Embryonic facial prominence (tissue), 1 donor: Measurements from ENCODE around the gene GOLGA6L10.
"Not testable (repeated sequence)": the region's sequence is repeated elsewhere in the genome, so short reads cannot be mapped to it uniquely, and the experiment has no call there.

Experiments used
- DNase-seq: peaks from one replicate; pipeline ENCODE4 v3.0.0-alpha.2; 2016; ENCODE audit errors: extremely low spot score

The GOLGA6L10 gene

GRCh38 chr15:82318281-82318680, 31.0 kb downstream of the GOLGA6L10 start:
- DNase-seq = not testable (repeated sequence)

- not testable (repeated sequence) for DNase-seq
Measured at GRCh38 chr15:82317516-82317915, 31.8 kb downstream of the GOLGA6L10 start.

DNA sequence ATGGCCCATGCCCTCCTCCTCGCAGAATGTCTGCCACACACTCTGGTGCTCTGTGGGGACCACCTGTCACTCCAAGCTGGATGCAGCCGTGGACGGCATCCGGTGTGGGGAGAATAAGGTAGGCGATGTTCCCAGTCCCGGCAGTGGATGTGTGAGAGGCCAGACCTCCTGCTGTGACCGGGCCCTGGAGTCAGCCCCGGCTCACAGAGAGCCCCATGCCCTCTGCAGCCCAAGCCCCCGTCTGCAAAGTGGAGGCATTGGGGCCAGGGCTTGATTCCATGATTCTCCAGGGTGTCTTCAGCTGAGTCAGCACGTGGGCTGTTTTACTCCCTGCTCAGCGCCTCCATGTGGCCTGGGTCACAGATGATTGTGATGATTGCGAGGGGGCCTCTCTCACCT, 32.2 kb downstream of the GOLGA6L10 start:
- no peak for DNase-seq

DNA sequence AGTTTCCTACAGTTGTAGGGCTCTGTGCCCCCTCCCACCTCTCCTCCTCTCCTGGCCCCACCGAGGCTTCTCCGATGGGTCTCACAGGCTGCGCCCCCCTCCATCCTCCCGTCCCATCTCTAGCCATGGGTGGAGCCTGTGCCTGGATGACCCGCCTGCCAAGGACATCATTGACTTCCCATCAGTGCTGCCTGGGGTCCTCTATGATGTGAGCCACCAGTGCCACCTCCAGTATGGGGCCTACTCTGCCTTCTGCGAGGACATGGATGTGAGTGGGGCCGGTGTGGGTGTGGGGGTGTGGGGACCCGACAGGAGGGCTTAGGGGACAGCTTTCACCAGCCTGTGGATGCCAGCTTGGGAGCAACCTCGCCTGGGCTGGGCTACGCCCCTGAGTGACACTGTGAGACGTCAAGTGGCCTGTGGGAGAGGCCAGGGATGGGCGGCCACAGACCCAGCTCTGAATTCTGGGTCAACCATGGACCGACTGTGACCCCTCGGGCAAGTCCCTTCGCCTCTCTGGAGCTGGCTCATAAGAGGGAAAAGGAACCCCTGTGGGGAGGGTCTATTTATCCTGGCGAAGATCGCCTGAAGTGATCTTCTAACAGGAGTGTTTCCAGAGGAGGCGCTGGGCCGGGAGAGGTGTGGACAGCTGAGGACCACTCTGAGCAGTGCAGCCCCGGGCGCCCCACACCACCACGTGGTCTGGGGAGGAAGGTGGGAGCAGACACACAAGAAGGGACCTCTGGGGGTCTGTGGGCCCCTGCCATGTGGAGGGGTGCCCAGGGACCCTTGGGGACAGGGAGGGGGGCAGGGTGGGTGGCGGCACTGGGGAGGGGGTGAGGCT, 32.8 kb downstream of the GOLGA6L10 start:
- not testable (repeated sequence) for DNase-seq

DNA sequence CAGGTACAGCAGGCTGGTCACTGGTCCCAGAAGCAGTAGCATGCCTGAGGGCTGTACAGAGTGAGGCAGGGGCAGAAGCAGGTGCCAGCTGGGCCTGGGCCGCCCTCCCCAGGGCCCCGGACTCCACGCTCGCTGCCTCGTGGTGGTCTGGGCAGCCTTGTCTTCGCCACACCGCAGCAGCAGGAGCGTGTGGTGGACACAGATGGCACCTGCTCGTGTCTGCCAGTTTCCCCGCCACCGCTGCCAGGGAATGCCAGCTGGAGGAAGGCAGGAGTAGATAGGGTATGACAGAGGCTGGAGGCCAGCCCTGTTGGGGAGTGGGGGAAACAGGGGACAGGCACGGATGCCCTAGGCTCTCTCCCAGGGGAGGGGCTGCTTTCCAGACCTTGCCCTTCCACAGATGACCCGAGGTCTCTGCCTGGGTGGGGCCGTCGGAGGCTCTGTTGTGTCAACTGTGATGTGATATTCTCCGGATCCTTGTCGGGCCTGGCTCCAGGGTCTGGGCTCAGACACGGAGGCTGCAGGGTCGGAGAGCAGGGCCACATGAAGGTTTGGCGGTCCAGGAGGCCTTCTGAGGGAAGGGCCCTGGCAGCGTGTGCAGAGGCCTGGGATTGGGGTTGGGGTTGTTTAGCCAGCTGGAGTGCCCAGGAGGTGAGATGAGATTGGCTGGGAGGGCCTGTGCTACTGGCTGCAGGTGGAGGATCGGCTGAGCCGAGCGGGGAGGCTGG, 33.6 kb downstream of the GOLGA6L10 start:
- no peak for DNase-seq

GRCh38 chr15:82314769-82315518, 34.3 kb downstream of the GOLGA6L10 start:
- no peak for DNase-seq

DNA sequence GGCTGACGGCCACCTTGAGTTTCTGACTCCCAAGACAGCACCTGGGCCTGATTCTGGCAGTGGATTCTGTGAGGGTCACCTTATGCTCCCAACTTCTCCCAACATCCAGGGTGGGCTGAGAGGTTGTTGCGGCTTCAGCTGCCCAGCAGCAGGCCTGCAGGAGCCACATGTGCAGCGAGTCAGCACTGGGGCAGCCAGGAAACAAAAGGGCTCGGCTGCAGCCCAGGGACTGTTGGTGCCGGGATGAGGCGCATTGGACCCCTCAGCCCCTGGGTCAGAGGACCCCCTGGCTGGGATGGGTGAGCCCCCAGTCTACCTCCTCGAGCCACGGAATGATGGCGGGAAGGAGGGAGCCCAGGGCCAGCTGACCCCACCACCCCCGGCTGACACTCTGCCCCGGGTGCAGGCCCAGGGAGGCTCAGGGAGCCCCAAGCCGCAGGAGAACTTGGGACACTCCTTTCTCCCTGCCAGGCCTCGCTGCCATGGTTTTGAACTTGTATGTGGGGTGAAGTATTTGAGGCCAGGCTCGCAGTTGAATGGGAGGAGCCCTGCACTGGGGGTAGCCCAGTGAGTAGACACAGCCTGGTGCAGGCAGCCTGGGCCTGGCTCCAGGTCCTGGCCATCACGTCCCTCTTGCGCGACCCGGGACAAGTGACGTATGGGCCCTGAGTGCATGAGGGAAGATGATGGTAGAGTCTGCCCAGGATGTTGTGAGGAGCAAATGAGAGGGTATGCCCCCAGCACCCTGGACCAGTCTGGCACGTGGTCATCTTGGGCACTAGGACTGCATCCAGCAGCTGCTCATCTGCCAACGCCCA, 35.1 kb downstream of the GOLGA6L10 start:
- not testable (repeated sequence) for DNase-seq

DNA sequence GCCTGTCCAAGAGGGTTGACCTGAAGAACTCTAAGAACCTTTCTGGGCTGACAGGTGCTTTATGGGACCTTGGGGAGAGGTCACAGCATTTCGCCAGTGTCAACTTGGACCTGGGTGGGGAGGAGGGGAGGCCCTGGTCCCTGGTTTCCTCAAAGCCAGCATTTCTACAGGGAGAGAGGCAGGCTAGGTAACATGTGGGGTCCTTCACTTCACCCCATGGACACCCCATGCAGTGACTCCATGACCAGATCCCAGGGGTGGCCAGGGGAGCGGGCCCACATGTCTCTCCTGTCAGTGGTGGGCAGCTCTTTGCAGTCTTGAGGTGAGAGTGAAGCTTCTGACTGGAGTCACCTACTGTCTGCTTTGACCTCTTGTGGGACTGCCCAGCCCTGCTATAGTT, 35.8 kb downstream of the GOLGA6L10 start:
- no peak for DNase-seq

DNA sequence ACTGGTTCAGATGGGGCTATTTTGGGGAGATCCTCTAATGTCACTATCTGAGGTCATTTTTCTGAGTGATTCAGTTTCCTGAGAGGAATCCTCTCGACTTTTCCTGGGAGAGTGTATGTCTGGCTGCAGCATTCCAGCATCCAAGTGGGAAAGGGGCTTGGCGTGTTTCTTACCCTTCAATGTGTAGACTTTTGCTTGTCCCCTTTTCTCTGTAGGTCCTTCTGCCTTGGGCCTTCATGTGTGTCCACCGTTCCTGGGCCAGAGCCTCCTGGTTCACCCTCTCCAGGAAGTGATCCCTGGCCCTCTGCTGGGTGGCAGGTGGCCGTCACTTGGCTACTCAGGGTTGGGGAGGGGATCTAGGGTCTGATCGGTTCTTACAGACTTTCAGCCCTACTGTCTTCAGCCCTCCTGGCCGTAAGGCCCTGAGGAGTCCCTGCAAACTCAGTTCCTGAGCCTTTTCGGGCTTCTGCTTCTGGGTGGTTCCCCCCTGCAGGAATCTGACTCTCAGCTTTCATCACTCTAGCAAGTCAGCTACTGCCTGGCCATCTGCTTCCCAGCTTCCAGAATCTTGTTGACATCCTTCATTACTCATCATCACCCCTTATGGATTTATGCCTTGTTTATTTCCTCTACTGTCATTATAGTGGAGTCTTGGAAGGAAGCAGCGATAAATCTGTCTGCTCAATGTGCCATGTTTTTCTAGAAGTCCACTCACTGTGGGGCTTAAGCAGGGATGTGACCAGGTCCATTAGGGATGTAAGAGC, 36.5 kb downstream of the GOLGA6L10 start:
- no peak for DNase-seq

DNA sequence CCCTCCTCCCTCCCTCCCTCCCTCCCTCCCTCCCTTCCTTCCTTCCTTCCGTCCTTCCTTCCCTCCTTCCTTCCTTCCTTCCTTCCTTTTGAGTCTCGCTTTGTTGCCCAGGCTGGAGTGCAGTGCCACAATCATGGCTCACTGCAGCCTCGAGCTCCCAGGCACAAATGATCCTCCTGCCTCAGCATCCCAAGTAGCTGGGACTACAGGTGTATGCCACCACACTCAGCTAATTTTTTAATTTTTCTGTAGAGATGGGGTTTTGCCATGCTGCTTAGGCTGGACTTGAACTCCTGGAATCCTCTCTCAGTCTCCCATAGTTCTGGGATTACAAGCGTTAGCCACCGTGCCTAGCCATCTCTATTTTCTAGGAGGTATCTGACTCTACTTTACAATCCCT, 38.0 kb downstream of the GOLGA6L10 start:
- DNase-seq = not testable (repeated sequence)

- no peak for DNase-seq
Measured at GRCh38 chr15:82309802-82310201, 39.5 kb downstream of the GOLGA6L10 start.

GRCh38 chr15:82307714-82308081, 41.6 kb downstream of the GOLGA6L10 start:
- no peak for DNase-seq

DNA sequence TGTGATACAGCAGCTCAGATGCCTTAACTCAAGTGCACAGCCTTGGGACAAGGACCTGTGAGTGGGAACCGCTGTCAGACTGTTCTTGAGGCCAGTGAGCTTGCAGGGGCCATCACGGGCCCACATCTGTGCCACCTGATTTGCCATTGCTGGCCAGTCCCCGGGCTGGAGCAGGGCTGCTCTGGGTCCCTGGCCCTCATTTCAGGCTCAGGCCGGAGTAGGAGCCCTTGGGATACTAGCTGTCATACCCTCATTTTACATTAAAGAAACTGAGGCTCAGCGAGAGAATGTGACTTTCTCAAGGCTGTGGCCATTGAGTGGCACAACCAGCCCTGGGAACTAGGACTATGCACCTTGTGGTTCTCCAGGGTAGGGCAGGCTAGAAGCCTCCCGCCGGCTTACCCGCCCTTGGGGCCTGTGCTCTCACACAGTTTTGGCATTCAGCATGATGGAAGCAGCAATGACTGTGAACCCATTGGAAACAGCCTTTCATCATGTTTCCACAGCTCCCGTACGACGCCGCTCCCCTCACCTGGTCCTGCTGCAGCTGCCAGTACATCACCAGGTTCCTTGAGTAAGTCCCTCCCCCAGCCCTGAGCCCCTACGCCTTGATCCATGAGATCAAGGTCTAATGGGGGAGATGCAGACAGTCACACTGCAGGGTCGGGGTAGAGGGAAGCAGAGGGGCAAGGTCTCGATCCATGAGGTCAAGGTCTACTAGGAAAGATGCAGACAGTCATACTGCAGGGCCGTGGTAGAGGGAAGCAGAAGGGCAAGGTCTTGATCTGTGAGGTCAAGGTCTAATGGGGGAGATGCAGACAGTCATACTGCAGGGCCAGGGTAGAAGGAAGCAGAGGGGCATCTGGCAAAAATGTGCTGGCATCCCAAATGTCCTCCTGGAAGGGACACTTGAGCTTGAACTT, 42.2 kb downstream of the GOLGA6L10 start:
- DNase-seq = no peak

DNA sequence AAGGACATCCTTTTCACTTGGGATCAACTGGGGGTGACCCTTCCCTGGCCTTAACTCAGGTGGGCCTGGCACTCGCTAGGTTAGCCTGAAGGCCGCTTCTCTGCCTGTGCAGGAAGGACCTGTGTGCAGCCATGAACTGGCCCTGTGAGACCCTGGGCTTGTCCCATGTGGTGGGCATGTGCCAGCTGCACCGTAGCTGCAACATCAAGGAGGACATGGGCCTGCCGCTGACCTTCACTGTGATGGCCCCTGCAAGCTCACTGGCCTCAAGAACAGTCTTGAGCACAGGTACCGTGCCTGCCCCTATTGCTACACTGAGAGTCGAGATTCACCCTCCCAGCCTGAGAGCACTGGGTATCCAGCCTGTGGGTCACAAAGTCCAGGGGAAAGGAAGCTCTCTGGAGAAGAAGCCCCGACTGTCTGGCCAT, 43.6 kb downstream of the GOLGA6L10 start:
- DNase-seq = no peak

- DNase-seq = no peak
Measured at GRCh38 chr15:82304778-82305090, 44.5 kb downstream of the GOLGA6L10 start.

DNA sequence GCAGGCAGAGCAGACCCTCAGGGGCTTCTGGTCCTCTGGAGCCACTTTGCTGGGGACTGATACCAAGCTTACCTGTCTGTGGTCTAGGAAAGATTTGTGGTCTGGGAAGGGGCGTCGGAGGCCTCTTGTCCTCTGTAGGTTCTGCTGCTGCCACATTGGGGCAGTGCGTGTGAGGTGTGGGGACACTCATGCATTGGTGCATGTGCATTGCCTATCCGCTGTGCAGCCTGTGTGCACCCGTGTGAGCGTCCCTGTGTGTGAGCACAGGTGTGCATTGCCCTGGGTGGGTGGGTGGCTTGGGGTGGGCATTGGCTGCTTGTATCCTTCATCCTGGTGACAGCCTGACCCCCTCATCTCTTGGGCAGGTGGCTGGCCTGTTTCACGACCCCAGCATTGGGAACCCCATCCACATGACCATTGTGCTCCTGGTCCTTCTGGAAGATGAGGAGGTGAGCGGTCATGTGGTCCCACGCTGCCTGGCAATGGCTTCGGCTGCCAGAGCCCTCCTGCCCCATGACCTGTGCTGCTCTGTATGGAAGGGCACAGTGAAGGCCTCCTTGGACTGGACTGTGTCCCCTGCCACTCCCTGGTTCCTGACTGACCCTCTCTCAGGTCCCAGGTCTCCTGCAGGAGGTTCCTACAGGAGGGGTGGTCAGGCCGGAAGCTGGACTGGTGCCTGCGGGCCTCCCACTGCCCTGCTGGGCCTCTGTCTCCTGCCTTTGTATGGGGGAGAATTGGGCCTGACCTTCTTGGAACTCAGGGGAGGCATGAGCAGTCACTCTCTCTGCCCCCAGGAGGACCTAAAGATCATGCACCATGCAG, 45.1 kb downstream of the GOLGA6L10 start:
- DNase-seq = no peak

- no peak for DNase-seq
Measured at GRCh38 chr15:82301296-82302016, 47.8 kb downstream of the GOLGA6L10 start.

DNA sequence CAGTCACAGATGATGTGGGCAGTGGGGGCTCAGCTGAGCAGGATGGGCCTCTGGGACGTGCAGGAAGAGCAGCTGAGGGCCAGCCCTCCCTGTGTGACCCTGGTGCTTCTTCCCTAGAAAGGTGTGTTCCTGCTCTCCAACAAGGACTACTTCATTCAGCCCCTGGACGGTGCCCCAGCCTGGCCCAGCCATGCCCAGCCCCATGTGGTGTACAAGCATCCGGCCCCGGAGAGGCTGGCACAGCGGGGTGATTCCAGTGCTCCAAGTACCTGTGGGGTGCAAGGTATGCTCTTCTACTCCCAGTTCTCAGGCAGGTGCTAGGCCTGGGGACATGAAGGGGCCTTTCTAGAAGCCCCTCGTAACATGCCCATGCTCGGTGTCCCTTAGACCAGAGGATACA, 48.4 kb downstream of the GOLGA6L10 start:
- DNase-seq = no peak
